HG02678 (cell line): ENCODE measurements around the gene MTA3.
A peak's percentile ranks its signal among the peaks of the same experiment; 100 is the strongest.
"Not testable (repeated sequence)": the region's sequence is repeated elsewhere in the genome, so short reads cannot be mapped to it uniquely, and the experiment has no call there.

Experiments used
- ATAC-seq: cut with Tn5 transposase; IDR thresholded peaks from one replicate; pipeline ENCODE4 v1.9.1; 2021; ENCODE audit warnings: mild to moderate bottlenecking, moderate library complexity; ENCODE audit not compliant: unreplicated experiment

Gene MTA3

GRCh38 chr2:42568401-42569115 is at the start of gene MTA3:
Gene MTA3 (plus strand): TSS chr2:42568632. CDS start chr2:42568746, 114 bp downstream.
- peak; percentile 31 for ATAC-seq

- ATAC-seq, result no peak
These were observed 48.8 kb upstream of the MTA3 start for GRCh38 chr2:42519624-42520023.

GRCh38 chr2:42522035-42522434 is 46.4 kb upstream of the MTA3 start:
- no peak for ATAC-seq

- ATAC-seq, result no peak
These were observed 45.1 kb upstream of the MTA3 start for GRCh38 chr2:42523341-42523740.

- no peak for ATAC-seq
These were observed 36.0 kb upstream of the MTA3 start for GRCh38 chr2:42532397-42532796.

GRCh38 chr2:42537493-42537892 is 30.9 kb upstream of the MTA3 start:
- no peak for ATAC-seq

GRCh38 chr2:42542871-42543270 is 25.6 kb upstream of the MTA3 start:
- no peak for ATAC-seq

- ATAC-seq, result no peak
These were observed 23.3 kb upstream of the MTA3 start for GRCh38 chr2:42545023-42545721.

- no peak for ATAC-seq
These were observed 22.5 kb upstream of the MTA3 start for GRCh38 chr2:42545841-42546390.

- peak; percentile 66 for ATAC-seq
These were observed 21.4 kb upstream of the MTA3 start for GRCh38 chr2:42547014-42547413.

- no peak for ATAC-seq
These were observed 20.8 kb upstream of the MTA3 start for GRCh38 chr2:42547446-42548295.

GRCh38 chr2:42550870-42551269 is 17.6 kb upstream of the MTA3 start:
- no peak for ATAC-seq

- ATAC-seq, result no peak
These were observed 14.0 kb upstream of the MTA3 start for GRCh38 chr2:42554392-42554791.

- ATAC-seq, result no peak
These were observed 12.0 kb upstream of the MTA3 start for GRCh38 chr2:42556315-42556890.

GRCh38 chr2:42557306-42557705 is 11.1 kb upstream of the MTA3 start:
- ATAC-seq, result no peak

GRCh38 chr2:42558827-42559226 is 9.6 kb upstream of the MTA3 start:
- ATAC-seq, result no peak

- ATAC-seq, result not testable (repeated sequence)
These were observed 8.3 kb upstream of the MTA3 start for GRCh38 chr2:42560133-42560532.

- no peak for ATAC-seq
These were observed 7.5 kb upstream of the MTA3 start for GRCh38 chr2:42560899-42561298.

- ATAC-seq, result no peak
These were observed 5.8 kb upstream of the MTA3 start for GRCh38 chr2:42562474-42563144.

- no peak for ATAC-seq
These were observed 2.4 kb upstream of the MTA3 start for GRCh38 chr2:42566025-42566424.
